CD8-positive, alpha-beta memory T cell (primary cell): ENCODE results near the gene RAI1. TPM values are rescaled to one million over a fixed set of nuclear protein-coding genes. Genes with fewer than 3 reads are reported as not detected.
A peak's percentile ranks its signal among the peaks of the same experiment; 100 is the strongest.

Source experiments
- CTCF ChIA-PET: fragments of 350-600 bp; sonication (Branson Sonifier 250); formaldehyde crosslinking; loops from one replicate; lab custom pipeline; 2021; ENCODE audit warnings: antibody characterized with exemption; lab: Charles Lee
- POLR2A ChIA-PET: fragments of 350-600 bp; sonication (Branson Sonifier 250); formaldehyde crosslinking; loops from one replicate; lab custom pipeline; 2021; ENCODE audit warnings: antibody characterized with exemption; lab: Charles Lee
- DNase-seq, 5 donors: peaks; one replicate each; pipeline versions ENCODE4 v3.0.0 to v3.0.0-alpha.2; 2020 to 2022; ENCODE audit warnings: mixed read lengths in 1 of 5
- H3K27ac ChIP-seq: one replicate; pipeline ENCODE4 v1.7.0; 2013; ENCODE audit warnings: low read depth, mild to moderate bottlenecking, low read length, moderate library complexity
- H3K27me3 ChIP-seq: 2 replicates; pipeline ENCODE4 v1.7.0; 2013; ENCODE audit warnings: low read length, mild to moderate bottlenecking; ENCODE audit not compliant: insufficient read depth, poor library complexity, severe bottlenecking
- H3K36me3 ChIP-seq: 2 replicates; pipeline ENCODE4 v1.7.0; 2013; ENCODE audit warnings: mild to moderate bottlenecking, low read length, moderate library complexity; ENCODE audit not compliant: insufficient read depth
- H3K4me1 ChIP-seq: 2 replicates; pipeline ENCODE4 v1.7.0; 2013; ENCODE audit warnings: mild to moderate bottlenecking, low read length, moderate library complexity; ENCODE audit not compliant: insufficient read depth
- H3K4me3 ChIP-seq: 2 replicates; pipeline ENCODE4 v1.7.0; 2013; ENCODE audit warnings: mild to moderate bottlenecking, low read length
- H3K9me3 ChIP-seq: 2 replicates; pipeline ENCODE4 v1.7.0; 2013; ENCODE audit warnings: mild to moderate bottlenecking, low read length
- H3K27ac Mint-ChIP-seq, 8 donors: one replicate each; pipeline ENCODE4 v1.8.0; 2020 to 2021; ENCODE audit warnings: mixed read lengths in 8 of 8, mild to moderate bottlenecking in 6 of 8, inconsistent platforms in 3 of 8, moderate library complexity in 3 of 8
- H3K27me3 Mint-ChIP-seq, 2 donors: one replicate each; pipeline ENCODE4 v1.8.0; 2020 to 2021; ENCODE audit warnings: mixed read lengths in 2 of 2, mild to moderate bottlenecking in 1 of 2, moderate library complexity in 1 of 2
- H3K36me3 Mint-ChIP-seq, 3 donors: one replicate each; pipeline ENCODE4 v1.8.0; 2020 to 2021; ENCODE audit warnings: mixed read lengths in 3 of 3, inconsistent platforms in 1 of 3, mild to moderate bottlenecking in 1 of 3
- H3K4me1 Mint-ChIP-seq, 3 donors: one replicate each; pipeline ENCODE4 v1.8.0; 2020 to 2021; ENCODE audit warnings: mixed read lengths in 3 of 3, inconsistent platforms in 1 of 3, mild to moderate bottlenecking in 1 of 3
- H3K4me3 Mint-ChIP-seq, 7 donors: one replicate each; pipeline ENCODE4 v1.8.0; 2020 to 2021; ENCODE audit warnings: mixed read lengths in 7 of 7, mild to moderate bottlenecking in 6 of 7, moderate library complexity in 4 of 7, inconsistent platforms in 2 of 7
- H3K9me3 Mint-ChIP-seq, 5 donors: one replicate each; pipeline ENCODE4 v1.8.0; 2020 to 2022; ENCODE audit warnings: mixed read lengths in 5 of 5, mild to moderate bottlenecking in 3 of 5, moderate library complexity in 2 of 5, inconsistent platforms in 1 of 5
- polyA plus RNA-seq: library from polyadenylated mRNA; unstranded; fragments of 300-500 nt; fragmentation: Illumina TruSeq; gene quantifications from one replicate; pipeline ENCODE4 v1.2.3, GENCODE V29; 2021
- total RNA-seq, 2 experiments: library from RNA; stranded (reverse); gene quantifications; one replicate each; pipeline ENCODE4 v1.2.3, GENCODE V29; 2021

The RAI1 gene
- total and polyA plus RNA-seq, 3 experiments from 2014 or later: 5.6 to 20.2 (median 19.7) TPM

- no peak for DNase-seq
- Mint-ChIP-seq H3K27ac (peak overlapping the region in 2 of 8 donors; percentile 17 to 26), H3K36me3 (peaks cover 5 to 64% (median 7%) of the 10 kb centered on the region in 3 donors), H3K4me1 (peaks cover 14 to 38% (median 25%) of the 10 kb centered on the region in 3 donors), H3K9me3 (no peaks in the 10 kb centered on the region), H3K27me3 (peaks cover 0 to 2% of the 10 kb centered on the region in 2 donors), H3K4me3 (peak overlapping the region in 1 of 7 donors; percentile 5)
- H3K27me3 ChIP-seq: no peaks in the 10 kb centered on the region
- H3K36me3 ChIP-seq: peaks cover 20% of the 10 kb centered on the region
- no peak overlapping the region for H3K27ac ChIP-seq
- ChIA-PET CTCF (interaction anchor here (0.6 kb wide), 1 partner anchor 41 kb away, joined by 3 read pairs; no protein-coding TSS in a partner anchor), POLR2A (no interaction called here)
- peaks cover 36% of the 10 kb centered on the region for H3K4me1 ChIP-seq
- H3K4me3 ChIP-seq: no peak overlapping the region
- H3K9me3 ChIP-seq: no peaks in the 10 kb centered on the region
Measured at GRCh38 chr17:17816831-17817551, 135.7 kb downstream of the RAI1 start.

- peaks cover 5 to 61% (median 7%) of the 10 kb centered on the region in 3 donors for H3K36me3 Mint-ChIP-seq
- DNase-seq: no peak
- Histone ChIP-seq H3K9me3 (no peaks in the 10 kb centered on the region), H3K27ac (no peak overlapping the region), H3K27me3 (no peaks in the 10 kb centered on the region), H3K4me1 (peaks cover 38% of the 10 kb centered on the region), H3K4me3 (no peak overlapping the region), H3K36me3 (peaks cover 20% of the 10 kb centered on the region)
- CTCF ChIA-PET: no interaction called here
- no peak overlapping the region for H3K4me3 Mint-ChIP-seq
- H3K9me3 Mint-ChIP-seq: no peaks in the 10 kb centered on the region
- H3K27me3 Mint-ChIP-seq: peaks cover 0 to 2% of the 10 kb centered on the region in 2 donors
- H3K4me1 Mint-ChIP-seq: peaks cover 10 to 39% (median 31%) of the 10 kb centered on the region in 3 donors
- POLR2A ChIA-PET: no interaction called here
- peak overlapping the region in 1 of 8 donors; percentile 17 for H3K27ac Mint-ChIP-seq
Measured at GRCh38 chr17:17817552-17817947, 136.3 kb downstream of the RAI1 start.

- H3K9me3 Mint-ChIP-seq: no peaks in the 10 kb centered on the region
- peaks cover 14 to 45% (median 37%) of the 10 kb centered on the region in 3 donors for H3K4me1 Mint-ChIP-seq
- CTCF ChIA-PET: no interaction called here
- peaks cover 0 to 2% of the 10 kb centered on the region in 2 donors for H3K27me3 Mint-ChIP-seq
- peak overlapping the region in 2 of 8 donors; percentile 70 to 72 for H3K27ac Mint-ChIP-seq
- H3K4me3 ChIP-seq: no peak overlapping the region
- H3K9me3 ChIP-seq: no peaks in the 10 kb centered on the region
- H3K36me3 ChIP-seq: peaks cover 20% of the 10 kb centered on the region
- POLR2A ChIA-PET: no interaction called here
- H3K27me3 ChIP-seq: no peaks in the 10 kb centered on the region
- no peak overlapping the region for H3K27ac ChIP-seq
- H3K4me3 Mint-ChIP-seq: no peak overlapping the region
- peaks cover 5 to 57% (median 7%) of the 10 kb centered on the region in 3 donors for H3K36me3 Mint-ChIP-seq
- DNase-seq: no peak
- H3K4me1 ChIP-seq: peaks cover 43% of the 10 kb centered on the region
Measured at GRCh38 chr17:17818088-17818526, 136.8 kb downstream of the RAI1 start.

GRCh38 chr17:17819111-17819510, 137.9 kb downstream of the RAI1 start:
- peak overlapping the region; percentile 16 for H3K27ac ChIP-seq
- H3K27me3 ChIP-seq: no peaks in the 10 kb centered on the region
- Mint-ChIP-seq H3K27ac (peak overlapping the region in 3 of 8 donors; percentile 23 to 79 (median 72)), H3K27me3 (peaks cover 0 to 2% of the 10 kb centered on the region in 2 donors), H3K4me3 (no peak overlapping the region), H3K4me1 (peaks cover 18 to 53% (median 42%) of the 10 kb centered on the region in 3 donors), H3K9me3 (no peaks in the 10 kb centered on the region), H3K36me3 (peaks cover 5 to 55% (median 7%) of the 10 kb centered on the region in 3 donors)
- no peak for DNase-seq
- H3K9me3 ChIP-seq: no peaks in the 10 kb centered on the region
- peaks cover 50% of the 10 kb centered on the region for H3K4me1 ChIP-seq
- H3K36me3 ChIP-seq: peaks cover 20% of the 10 kb centered on the region
- POLR2A ChIA-PET: no interaction called here
- CTCF ChIA-PET: interaction anchor here (1.4 to 1.6 kb wide), 2 partner anchors 26 to 36 kb away, joined by 3 to 4 read pairs; no protein-coding TSS in a partner anchor
- no peak overlapping the region for H3K4me3 ChIP-seq

- Mint-ChIP-seq H3K36me3 (peaks cover 5 to 51% (median 7%) of the 10 kb centered on the region in 3 donors), H3K27ac (peak overlapping the region in 6 of 8 donors; percentile 35 to 79 (median 72))
Measured at GRCh38 chr17:17819561-17819995, 138.3 kb downstream of the RAI1 start.

GRCh38 chr17:17820046-17820445, 138.8 kb downstream of the RAI1 start:
- no peak overlapping the region for H3K27ac ChIP-seq
- no peak overlapping the region for H3K4me3 Mint-ChIP-seq
- H3K4me1 ChIP-seq: peaks cover 60% of the 10 kb centered on the region
- no peaks in the 10 kb centered on the region for H3K9me3 ChIP-seq
- POLR2A ChIA-PET: interaction anchor here (0.7 to 1.1 kb wide), 2 partner anchors 16 to 18 kb away, joined by 3 to 6 read pairs; no protein-coding TSS in a partner anchor
- no peaks in the 10 kb centered on the region for H3K27me3 ChIP-seq
- H3K27me3 Mint-ChIP-seq: peaks cover 0 to 2% of the 10 kb centered on the region in 2 donors
- H3K36me3 ChIP-seq: peaks cover 20% of the 10 kb centered on the region
- no peaks in the 10 kb centered on the region for H3K9me3 Mint-ChIP-seq
- H3K27ac Mint-ChIP-seq: peak overlapping the region in 3 of 8 donors; percentile 72 to 79 (median 72)
- no peak for DNase-seq
- H3K36me3 Mint-ChIP-seq: peaks cover 5 to 46% (median 7%) of the 10 kb centered on the region in 3 donors
- no peak overlapping the region for H3K4me3 ChIP-seq
- peaks cover 28 to 62% (median 51%) of the 10 kb centered on the region in 3 donors for H3K4me1 Mint-ChIP-seq
- CTCF ChIA-PET: interaction anchor here (1.2 to 5.6 kb wide), 5 partner anchors 8 to 35 kb away, joined by 3 to 27 read pairs (median 4); no protein-coding TSS in a partner anchor

More at GRCh38 chr17:17819561-17819995, 138.3 kb downstream of the RAI1 start:
- Histone ChIP-seq H3K4me1 (peaks cover 55% of the 10 kb centered on the region), H3K4me3 (no peak overlapping the region), H3K27ac (peak overlapping the region; percentile 16), H3K27me3 (no peaks in the 10 kb centered on the region), H3K36me3 (peaks cover 20% of the 10 kb centered on the region), H3K9me3 (no peaks in the 10 kb centered on the region)
- peak in 4 of 5 donors; percentile 32 to 74 (median 42) for DNase-seq
- Mint-ChIP-seq H3K9me3 (no peaks in the 10 kb centered on the region), H3K4me3 (peak overlapping the region in 3 of 7 donors; percentile 37 to 85 (median 55)), H3K27me3 (peaks cover 0 to 2% of the 10 kb centered on the region in 2 donors), H3K4me1 (peaks cover 23 to 57% (median 46%) of the 10 kb centered on the region in 3 donors)
- ChIA-PET POLR2A (interaction anchor here (0.7 kb wide), 1 partner anchor 19 kb away, joined by 3 read pairs; no protein-coding TSS in a partner anchor), CTCF (interaction anchor here (1.4 to 5.6 kb wide), 4 partner anchors 8 to 36 kb away, joined by 3 to 27 read pairs (median 6); no protein-coding TSS in a partner anchor)

GRCh38 chr17:17820463-17821158, 139.4 kb downstream of the RAI1 start:
- Mint-ChIP-seq H3K27me3 (peaks cover 0 to 2% of the 10 kb centered on the region in 2 donors), H3K27ac (peak overlapping the region in 5 of 8 donors; percentile 26 to 97 (median 73)), H3K4me3 (peak overlapping the region in 1 of 7 donors; percentile 3), H3K36me3 (peaks cover 5 to 41% (median 7%) of the 10 kb centered on the region in 3 donors), H3K9me3 (no peaks in the 10 kb centered on the region), H3K4me1 (peaks cover 29 to 66% (median 53%) of the 10 kb centered on the region in 3 donors)
- POLR2A ChIA-PET: interaction anchor here (0.7 to 1.1 kb wide), 2 partner anchors 16 to 18 kb away, joined by 3 to 6 read pairs; no protein-coding TSS in a partner anchor
- CTCF ChIA-PET: interaction anchor here (1.2 to 5.6 kb wide), 6 partner anchors 9 to 40 kb away, joined by 3 to 27 read pairs (median 5); no protein-coding TSS in a partner anchor
- Histone ChIP-seq H3K27ac (no peak overlapping the region), H3K27me3 (no peaks in the 10 kb centered on the region), H3K4me3 (no peak overlapping the region), H3K9me3 (no peaks in the 10 kb centered on the region), H3K4me1 (peaks cover 64% of the 10 kb centered on the region), H3K36me3 (peaks cover 20% of the 10 kb centered on the region)
- no peak for DNase-seq
